Endometrial microvascular endothelial cells (primary cell): ENCODE results near the gene SETD1B. TPM values are rescaled to one million over a fixed set of nuclear protein-coding genes. Genes with fewer than 3 reads are reported as not detected.
"Not testable (repeated sequence)": the region's sequence is repeated elsewhere in the genome, so short reads cannot be mapped to it uniquely, and the experiment has no call there.

Experiments used
- in situ Hi-C: cut with HindIII; loops from 2 replicates; pipeline ENCODE4 v1.10.0; 2017; ENCODE audit warnings: low sequenced_read_pairs, low pct_unique_long_range_greater_than_20kb; ENCODE audit errors: inconsistent ontology term
- total RNA-seq: library from RNA; depleted of rRNA; stranded (reverse); fragments of >200 nt; gene quantifications from one replicate; pipeline ENCODE4 v1.2.3, GENCODE V29; 2015; ENCODE audit errors: inconsistent ontology term

Gene SETD1B
- total RNA-seq, 1 donor from 2014 or later = 5.8 TPM

DNA sequence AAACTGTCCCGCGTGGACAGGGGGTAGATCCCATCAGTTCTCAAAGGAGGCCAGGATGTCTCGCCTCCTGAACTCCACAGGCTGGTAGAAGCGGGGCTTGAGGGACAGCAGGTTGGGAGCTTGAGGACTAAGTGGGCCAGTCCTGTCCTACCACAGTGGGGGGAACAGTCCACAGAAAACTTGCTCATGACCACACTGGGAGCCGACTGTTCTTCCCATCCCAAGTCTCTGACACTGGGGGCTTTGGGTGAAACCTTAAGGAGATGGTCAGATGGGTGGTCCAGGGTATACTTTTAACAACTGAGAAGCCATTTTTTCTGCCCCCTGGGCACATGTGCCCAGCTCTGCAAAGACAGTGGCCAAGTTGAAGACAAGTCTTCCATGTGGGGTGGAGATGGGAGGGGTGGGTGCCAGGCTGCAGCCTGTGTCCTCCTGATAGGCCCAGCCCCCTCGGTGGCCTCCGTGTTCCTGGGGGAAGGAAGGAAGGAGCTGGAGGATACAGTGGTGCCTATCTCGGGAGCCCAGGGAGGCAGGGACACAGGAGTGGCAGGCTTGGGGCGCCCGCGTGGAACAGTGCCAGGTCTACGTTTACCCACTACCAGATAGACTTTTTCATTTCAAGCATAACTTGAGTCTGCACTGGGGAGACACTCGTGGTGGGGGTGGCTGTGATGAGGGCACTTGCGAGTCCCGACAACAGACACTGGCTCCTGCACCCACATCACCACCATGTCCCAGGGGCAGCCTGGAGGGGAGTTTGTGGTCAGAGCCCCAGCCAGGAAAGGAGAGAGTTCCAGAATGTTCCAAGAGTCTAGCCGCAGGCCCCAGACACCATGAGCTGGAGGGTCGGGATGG lies 25.0 kb upstream of the SETD1B start:
- in situ Hi-C loops = no loop called here

DNA sequence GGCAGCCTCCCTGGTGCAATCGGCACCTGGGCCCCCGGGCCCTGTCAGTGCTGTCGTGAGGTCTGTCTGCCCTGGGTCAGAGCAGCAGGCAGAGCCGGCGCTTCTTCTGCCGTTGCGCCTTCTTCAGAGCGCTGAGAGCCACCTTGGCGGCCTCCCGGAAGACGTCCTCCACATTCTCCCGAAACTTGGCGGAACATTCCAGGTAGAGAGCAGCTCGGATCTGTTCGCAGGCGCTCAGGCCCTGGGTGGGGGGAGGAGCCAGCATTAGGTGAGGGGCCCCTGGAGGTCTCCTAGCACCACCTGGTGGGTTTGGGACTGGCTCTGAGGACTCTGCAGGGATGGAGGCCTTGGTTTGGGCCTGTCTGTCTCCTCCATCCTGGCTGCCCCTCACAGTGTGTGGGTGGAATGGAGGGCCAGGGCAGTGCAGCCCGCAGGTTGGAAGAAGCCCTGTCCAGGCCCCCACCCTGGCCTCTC lies 24.4 kb upstream of the SETD1B start:
- in situ Hi-C loops = no loop called here

DNA sequence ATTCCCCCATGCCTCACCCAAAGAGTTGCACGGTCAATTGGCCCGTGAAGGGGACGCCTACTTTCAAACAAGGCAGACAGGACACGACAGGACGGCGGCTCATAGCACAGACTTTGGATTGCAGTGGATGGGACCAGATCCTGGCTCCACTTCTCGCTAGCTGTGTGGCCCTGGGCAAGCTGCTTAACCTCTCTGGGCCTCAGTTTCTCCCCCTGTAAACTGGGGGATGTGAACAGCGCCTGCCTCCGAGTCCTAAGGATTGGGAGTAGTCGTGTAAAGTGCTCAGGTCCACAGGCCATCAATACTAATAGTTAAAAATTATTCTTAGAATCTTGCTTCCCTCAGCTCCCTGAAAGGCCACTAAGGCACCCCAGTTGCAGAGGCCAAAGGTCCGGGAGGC lies 23.4 kb upstream of the SETD1B start:
- in situ Hi-C loops = no loop called here

DNA sequence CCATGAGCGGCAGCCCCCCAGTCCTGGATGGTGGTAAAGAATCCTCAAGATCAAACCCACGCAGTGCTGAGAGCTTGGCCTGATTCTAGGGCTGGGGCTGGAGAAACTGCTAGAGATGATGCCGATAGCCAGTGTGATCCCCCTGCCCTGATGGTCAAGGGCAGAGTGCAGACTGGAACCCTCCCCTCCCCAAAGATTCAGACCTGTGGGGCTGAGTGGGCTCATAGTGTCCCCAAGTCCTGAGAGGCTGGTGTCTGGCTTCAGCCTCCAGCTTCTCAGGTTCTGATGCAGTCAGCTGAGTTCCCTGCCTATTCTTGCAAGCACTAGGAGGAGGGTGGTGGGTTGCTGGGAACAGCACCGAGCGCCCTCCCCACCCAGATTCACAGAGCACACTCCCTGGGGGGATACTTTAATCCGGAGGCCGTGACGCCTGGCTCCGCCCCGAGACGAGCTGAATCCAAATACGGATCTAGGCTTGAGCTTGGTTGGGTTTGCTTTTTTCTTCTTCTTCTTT lies 22.3 kb upstream of the SETD1B start:
- in situ Hi-C loops = no loop called here

DNA sequence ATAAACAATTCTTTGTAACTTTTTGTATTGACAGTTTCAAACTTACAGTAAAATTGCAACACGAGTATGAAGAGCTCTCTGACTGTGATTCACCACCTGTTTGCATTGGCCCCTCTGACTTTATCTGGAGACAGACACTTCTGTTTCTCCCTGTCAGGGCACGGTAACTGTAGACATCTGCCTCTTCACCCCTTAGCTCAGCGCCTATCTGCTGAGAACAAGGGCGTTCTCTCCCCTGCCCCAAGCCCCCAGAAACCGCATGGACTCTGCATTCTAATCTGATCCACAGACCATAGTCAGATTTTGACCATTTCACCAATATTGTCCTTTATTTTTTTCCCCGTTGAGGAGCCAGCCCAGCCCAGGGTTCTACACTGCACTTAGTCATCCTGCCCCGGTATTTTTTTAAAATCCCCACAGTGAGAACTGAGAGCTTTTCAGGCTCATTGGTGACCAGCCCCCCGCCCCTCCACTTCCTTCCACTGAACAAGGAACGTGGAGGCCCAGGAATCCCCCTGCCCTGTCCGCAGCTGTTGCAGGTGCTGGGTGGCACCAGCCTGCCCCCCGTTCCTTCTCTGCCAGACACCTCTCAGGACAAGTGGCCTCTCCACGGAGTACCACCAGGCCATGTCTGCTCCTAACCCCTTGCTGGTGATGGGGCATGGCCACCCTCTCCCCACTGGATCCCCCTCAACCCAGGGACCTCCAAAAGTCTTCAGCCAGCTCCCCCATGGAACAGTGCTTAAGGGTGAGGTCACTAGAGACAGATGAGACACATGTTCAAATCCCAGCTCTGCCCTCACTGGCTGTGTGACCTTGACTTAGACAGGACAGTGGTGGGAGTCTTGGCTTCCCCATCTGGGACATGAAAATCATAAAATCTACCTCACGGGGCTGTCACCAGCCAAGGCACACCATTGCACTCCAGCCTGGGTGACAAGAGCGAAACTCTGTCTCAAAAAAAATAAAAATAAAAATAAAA lies 21.5 kb upstream of the SETD1B start:
- in situ Hi-C loops = no loop called here

DNA sequence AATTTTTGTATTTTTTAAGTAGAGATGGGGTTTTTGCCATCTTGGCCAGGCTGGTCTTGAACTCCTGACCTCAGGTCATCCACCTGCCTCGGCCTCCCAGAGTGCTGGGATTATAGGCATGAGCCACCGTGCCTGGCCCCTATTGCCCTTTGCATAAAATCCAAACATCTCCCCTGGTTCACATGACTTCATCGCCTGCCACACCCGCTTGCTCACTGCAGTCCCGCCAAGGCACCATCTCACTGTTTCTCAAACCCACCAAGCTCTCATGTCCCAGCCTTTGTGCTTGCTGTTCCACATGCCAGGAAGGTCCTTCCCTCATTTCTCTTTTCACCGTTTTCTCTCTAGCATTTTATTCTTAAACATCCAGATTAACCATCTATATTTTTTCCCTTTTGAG lies 20.0 kb upstream of the SETD1B start:
- in situ Hi-C loops = no loop called here

DNA sequence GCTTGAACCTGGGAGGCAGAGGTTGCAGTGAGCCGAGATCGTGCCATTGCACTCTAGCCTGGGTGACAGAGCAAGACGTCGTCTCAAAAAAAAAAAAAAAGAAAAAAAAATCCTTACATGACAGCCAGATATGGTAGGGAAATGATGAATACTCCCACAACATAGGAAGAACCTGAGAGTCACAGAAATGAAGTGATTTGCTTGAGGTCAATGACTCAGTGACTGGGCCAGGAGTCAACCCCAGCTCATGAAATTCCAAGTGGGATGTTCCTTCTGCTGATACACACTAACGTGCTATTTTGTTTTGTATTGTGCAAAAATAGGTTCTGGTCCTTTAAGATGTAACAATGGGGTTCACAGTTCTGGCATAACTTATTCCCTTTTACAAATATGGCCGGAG lies 19.3 kb upstream of the SETD1B start:
- in situ Hi-C loops = no loop called here

DNA sequence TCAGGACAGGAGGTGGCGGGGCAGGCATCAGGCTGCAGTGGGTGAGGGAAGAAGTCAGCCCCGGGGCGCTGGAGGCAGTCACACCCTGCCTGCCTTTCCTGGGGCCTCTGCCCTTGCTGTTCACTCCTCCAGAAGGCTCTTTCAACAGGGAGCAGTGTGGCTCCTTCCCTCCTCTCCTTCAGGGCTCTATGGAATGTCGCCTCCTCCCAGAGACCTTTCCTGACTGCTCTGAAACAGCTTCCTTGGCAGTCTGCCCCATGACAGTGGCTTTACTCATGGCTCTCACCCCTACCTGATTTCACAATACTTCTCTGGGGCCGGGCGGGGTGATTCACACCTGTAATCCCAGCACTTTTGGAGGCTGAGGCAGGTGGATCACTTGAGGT lies 17.4 kb upstream of the SETD1B start:
- in situ Hi-C loops = no loop called here

DNA sequence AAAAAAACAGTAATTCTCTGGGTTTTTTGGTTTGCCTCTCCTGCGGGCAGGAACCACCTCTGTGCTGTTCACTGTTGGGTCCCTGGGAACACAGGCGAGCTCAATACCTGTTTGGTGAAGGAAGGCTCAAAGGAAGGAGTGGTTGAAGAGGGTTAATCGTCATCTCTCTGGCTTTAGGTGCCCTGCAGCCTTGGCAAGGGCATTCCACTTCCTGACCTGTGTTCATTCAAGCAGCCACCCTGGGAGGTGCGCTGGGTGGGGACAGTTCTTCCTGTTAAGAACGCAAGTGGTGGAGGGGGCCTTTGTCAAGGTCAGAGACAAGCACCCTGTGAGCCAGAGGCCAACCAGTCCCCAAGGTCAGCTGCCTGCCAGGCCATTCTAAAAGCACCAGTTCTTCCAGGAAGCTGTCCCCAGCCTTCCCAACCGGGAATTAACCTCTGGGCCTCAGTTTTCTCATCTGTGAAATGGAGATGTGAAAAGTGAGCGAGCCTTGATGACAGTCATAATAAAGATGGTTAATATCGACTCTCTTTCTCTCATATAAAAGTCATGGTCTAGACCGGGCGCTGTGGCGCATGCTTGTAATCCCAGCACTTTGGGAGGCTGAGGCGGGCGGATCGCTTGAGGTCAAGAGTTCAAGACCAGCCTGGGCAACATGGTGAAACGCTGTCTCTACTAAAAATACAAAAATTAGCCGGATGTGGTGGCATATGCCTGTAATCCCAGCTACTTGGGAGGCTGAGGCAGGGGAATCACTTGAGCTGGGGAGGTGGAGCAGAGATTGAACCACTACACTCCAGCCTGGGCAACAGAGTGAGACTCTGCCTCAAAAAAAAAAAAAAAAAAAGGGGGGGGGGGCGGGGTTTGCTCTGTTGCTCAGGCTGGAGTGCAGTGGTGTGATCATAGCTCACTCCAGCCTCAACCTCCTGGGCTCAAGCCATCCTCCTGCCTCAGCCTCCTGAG lies 16.5 kb upstream of the SETD1B start:
- in situ Hi-C loops = no loop called here

DNA sequence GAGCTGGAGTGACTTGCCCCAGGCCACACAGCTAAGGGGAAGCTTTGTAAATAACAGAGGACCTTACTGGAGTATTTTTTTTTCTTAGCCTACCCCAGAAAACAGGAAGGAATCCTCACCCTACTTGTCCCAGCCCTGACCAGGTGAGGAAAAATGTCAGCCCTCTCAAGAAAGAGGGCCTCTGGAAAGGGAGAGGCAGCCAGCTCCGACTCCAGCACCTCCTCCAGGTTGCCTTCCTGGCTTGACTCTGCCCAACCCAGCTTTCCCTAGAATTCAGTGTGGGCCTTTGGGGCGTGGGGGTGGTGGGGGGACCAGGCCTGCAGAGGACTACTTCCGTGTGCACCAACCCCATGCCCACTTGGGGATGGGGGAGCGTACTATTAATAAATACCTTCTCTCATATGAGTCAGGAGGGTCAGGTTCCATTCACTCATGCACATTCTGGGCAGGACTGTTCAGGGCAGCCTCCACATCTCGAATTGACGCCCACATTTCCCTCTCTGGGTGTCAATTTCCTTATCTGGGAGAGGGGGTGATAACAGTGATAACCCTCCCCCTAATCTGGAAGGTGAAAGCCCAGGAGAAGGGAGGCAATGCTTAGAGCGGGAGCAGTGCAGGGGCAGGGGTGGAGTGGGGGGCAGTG lies 15.5 kb upstream of the SETD1B start:
- in situ Hi-C loops = no loop called here

DNA sequence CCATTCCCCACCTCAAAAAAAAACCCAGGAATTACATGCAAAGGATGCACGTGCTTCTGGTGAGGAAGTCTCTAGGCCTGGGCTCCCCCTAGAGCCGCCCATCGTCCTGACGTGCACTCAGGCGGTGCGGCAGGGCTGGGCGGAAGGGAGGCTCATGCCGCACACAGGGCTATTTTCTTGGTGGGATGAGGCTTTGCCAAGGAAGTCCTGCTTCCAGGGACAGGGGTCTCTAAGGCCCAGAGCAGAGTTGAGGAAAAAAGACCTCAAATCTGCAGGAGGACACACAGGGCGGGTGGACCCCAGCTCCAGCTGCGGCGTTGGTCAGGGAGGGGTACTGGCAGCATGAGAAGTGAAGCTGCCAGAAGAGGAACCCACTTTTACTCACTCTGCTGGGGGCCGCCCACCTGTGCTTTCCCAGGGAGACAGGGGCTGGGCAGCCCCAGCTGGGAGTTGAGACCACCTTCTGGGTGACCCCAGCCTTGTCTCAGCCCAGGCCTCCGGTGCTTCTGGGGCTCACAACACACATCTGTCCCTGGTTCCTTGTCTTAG lies 14.5 kb upstream of the SETD1B start:
- in situ Hi-C loops = no loop called here

DNA sequence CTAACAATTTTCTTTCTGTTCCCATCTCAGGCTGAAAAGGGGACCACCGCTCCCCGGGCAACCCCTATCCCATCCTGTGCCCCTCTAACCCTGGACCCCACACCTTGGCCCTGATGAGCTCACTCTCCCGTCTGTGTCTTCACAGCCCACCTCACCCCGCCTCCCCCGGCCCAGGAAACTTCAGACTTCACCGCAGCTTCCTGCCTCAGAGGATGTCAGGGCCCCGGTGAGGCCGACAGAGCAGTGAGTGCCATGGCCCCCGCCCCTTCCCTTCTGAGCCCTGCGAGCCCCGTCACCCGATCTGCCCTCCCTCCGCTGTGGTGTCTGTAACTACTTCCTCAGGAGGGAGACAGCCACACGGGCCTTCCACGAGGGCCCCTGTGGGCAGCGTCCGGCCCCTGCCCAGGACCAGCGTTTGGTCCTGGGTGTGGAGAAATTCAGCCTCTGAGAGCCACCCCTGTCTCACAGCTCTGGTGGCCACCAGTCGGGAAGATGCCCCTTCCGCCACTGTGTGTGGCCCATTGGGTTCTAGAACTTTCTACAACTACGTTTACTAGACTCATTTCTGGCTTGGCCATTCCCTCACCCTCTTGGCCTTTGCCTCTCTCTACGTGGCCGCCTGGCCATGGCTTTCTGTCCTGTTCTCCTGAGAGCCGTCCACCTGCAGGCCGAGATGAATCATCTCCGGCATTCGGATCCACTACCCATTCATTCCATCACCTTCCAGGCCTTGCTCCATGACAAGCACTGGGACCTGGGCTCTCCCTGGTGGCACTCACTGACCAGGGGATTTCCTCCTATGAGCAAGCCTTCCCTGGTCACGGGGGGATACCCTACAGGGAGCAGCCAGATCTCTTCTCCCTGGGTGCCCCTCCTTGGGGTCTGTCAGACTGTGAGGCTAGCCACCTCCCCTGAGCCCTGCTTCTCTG lies 13.7 kb upstream of the SETD1B start:
- in situ Hi-C loops = no loop called here

DNA sequence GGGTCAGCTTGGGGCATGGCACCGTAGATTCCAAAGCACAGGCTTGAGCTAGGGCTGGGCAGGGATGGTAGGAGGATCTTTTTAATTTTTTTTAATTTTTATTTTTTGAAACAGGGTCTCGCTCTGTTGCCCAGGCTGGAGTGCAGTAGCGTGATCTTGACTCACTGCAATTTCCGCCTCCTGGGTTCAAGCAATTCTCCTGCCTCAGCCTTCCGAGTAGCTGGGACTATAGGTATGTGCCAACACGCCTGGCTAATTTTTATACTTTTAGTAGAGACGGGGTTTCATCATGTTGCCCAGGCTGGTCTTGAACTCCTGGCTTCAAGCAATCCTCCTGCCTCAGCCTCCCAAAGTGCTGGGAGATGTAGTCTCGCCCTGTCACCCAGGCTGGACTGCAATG lies 13.0 kb upstream of the SETD1B start:
- in situ Hi-C loops = not testable (repeated sequence)

DNA sequence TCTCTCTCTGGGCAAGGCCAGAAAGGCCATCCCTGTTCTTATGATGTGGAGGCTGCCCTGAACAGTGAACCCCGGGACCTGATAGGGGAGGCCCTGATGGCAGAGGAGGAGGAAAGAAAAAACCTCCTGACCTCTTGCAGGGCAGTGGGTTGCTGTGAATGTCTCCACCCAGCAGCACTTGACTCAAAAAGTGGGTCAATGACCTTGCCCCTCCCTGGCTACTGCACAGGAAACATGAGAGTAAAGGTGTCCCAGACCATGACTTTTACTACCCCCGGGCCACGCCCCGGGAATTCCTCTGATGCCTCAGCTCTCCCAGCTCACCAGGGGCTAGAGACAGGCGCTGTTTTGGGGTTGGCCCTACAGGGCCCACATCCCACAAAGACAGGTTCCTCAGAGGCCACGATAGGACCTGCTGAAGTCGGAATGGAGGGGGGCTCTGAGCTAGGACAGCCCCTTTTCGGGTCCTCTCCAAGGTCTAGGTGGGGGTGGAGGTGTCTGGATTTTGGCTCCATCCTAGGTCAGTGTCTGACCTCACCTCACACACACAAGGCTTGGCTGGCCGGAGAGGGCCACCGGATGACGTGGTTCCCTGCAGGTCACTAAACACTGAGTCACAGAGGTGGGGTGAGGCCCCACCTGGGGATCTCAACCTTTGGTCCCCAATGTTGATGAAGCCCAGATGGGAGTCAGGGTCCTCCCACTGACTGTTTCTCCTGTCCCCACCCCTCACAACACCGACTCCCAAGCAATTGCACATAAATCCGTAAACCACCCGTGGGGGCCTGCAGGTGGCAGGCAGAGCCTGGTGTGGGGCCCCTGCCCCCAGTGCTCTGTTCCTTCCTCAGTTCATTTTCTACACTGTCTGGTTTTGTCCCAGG lies 11.9 kb upstream of the SETD1B start:
- in situ Hi-C loops = no loop called here

DNA sequence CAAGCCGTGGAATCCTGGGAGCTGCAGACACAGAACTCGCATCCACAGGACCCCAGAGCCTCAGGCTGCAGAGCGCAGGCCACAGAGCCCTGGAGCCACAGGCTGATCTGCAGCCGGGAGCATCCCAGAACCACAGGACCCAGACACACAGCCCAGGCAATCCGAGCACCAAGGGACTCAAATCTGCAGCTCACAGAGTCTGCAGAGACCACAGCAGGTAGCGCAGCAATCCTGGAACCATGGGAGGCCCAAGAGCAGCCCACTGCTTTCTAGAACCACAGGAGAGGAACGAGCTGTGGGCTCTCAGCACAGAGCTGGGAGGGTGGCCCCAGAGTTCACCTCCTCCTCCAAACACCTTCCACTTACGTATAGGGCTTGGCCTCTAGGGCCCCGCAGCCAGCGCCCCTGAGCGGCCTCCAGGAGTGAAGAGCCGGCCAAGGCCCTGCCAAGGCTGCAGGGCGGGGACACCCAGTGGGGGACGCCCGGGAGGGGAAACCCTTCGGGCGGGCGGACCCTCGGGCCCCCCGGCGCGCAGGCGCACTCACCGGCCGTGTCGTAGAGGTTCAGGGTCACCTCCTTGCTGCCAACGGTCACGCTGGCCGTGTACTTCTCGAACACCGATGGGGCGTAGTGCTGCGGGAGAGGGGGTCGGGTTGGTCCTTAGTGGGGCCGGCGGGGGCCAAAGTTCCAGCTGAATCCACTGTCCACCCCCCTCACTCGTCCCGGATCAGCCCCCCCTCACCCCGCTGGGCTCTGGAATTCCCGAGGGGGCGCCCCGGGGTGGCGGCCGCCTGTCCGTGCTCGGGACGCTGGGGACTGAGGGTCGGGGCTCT lies 11.0 kb upstream of the SETD1B start:
- in situ Hi-C loops = no loop called here
